Panc1 (cell line): ENCODE measurements around the gene UBTD2. TPM values are rescaled to one million over a fixed set of nuclear protein-coding genes. Genes with fewer than 3 reads are reported as not detected.

ENCODE experiments used
- ATAC-seq: fragments of 200-7000 bp; cut with Tn5 transposase; 2 replicates; pipeline ENCODE4 v1.9.1; 2020; ENCODE audit warnings: mild to moderate bottlenecking, moderate library complexity
- BruUV-seq: library from RNA; stranded (reverse); fragments of 400-500 nt; replicated peaks from 2 replicates; lab custom pipeline; 2021; lab: Mats Ljungman, UMichigan
- CTCF ChIA-PET: fragments of 300-600 bp; sonication (Branson Sonifier 250); formaldehyde crosslinking; loops from one replicate; lab custom pipeline; 2022; ENCODE audit warnings: antibody characterized with exemption; lab: Charles Lee
- POLR2A ChIA-PET: fragments of 300-600 bp; sonication (Branson Sonifier 250); formaldehyde crosslinking; loops from one replicate; lab custom pipeline; 2022; ENCODE audit warnings: antibody characterized with exemption; lab: Charles Lee
- DNase-seq: peaks from one replicate; pipeline ENCODE4 v3.0.0-alpha.2; 2010; ENCODE audit warnings: low read depth, low spot score
- H3K27ac ChIP-seq: 2 replicates; pipeline ENCODE4 v1.5.1; 2011; ENCODE audit warnings: mild to moderate bottlenecking, low read length, inconsistent platforms
- H3K27me3 ChIP-seq: fragments of 200-500 bp; sonication (Bioruptor generic); 2 replicates; pipeline ENCODE4 v1.6.0; 2014; ENCODE audit warnings: low read length, inconsistent platforms; ENCODE audit not compliant: control insufficient read depth, insufficient read depth
- H3K36me3 ChIP-seq: fragments of 200-500 bp; sonication (Bioruptor generic); 2 replicates; pipeline ENCODE4 v1.5.1; 2014; ENCODE audit warnings: inconsistent platforms, mild to moderate bottlenecking, low read length, moderate library complexity; ENCODE audit not compliant: control insufficient read depth, insufficient read depth
- H3K4me1 ChIP-seq: 2 replicates; pipeline ENCODE4 v1.5.1; 2011; ENCODE audit warnings: inconsistent platforms, mild to moderate bottlenecking, low read length, moderate library complexity; ENCODE audit not compliant: control insufficient read depth, insufficient read depth
- H3K4me3 ChIP-seq, 2 experiments: 2 replicates each; pipeline ENCODE4 v1.5.1; 2011 to 2012; ENCODE audit warnings: low read depth in 2 of 2, low read length in 2 of 2, mild to moderate bottlenecking in 2 of 2, inconsistent platforms in 1 of 2, moderate library complexity in 1 of 2
- H3K9me3 ChIP-seq: fragments of 200-500 bp; sonication (Bioruptor generic); 2 replicates; pipeline ENCODE4 v1.5.1; 2014; ENCODE audit warnings: low read depth, mild to moderate bottlenecking, inconsistent platforms, low read length, moderate library complexity; ENCODE audit not compliant: control insufficient read depth, insufficient read depth
- POLR2AphosphoS5 ChIP-seq: IDR thresholded peaks from 2 replicates; pipeline ENCODE4 v1.6.1; 2012; ENCODE audit warnings: mild to moderate bottlenecking, low read depth, low read length, moderate library complexity
- SIN3A ChIP-seq: IDR thresholded peaks from 2 replicates; pipeline ENCODE4 v1.6.1; 2012; ENCODE audit warnings: low read depth, mild to moderate bottlenecking, low read length, moderate library complexity, borderline replicate concordance; ENCODE audit not compliant: insufficient read depth
- TCF7L2 ChIP-seq: IDR thresholded peaks from 2 replicates; pipeline ENCODE4 v1.6.1; 2011; ENCODE audit warnings: mild to moderate bottlenecking, low read depth, low read length, inconsistent platforms
- in situ Hi-C: cut with HindIII; loops from 2 replicates; pipeline ENCODE4 v1.10.0; 2016; ENCODE audit warnings: low sequenced_read_pairs, low pct_unique_long_range_greater_than_20kb
- intact Hi-C: fragments of 100-400 bp; cut with micrococcal nuclease; formaldehyde crosslinking; loops from one replicate; pipeline ENCODE4 v1.10.0; 2022; ENCODE audit not compliant: unreplicated experiment
- total RNA-seq: library from RNA; stranded (reverse); gene quantifications from one replicate; pipeline ENCODE4 v1.2.1, GENCODE V29; 2021; ENCODE audit not compliant: unreplicated experiment
- TF ChIP-seq, protein P1 (sequence below), 2 experiments: IDR thresholded peaks; 2 replicates each; pipeline ENCODE4 v1.6.1; 2011 to 2012; ENCODE audit warnings: low read depth in 2 of 2, control low read depth in 1 of 2, low read length in 1 of 2, mild to moderate bottlenecking in 1 of 2, moderate library complexity in 1 of 2; ENCODE audit not compliant: insufficient read depth in 1 of 2
- TF ChIP-seq, protein P2 (sequence below): fragments of 450-650 bp; IDR thresholded peaks from 2 replicates; pipeline ENCODE4 v1.5.1; 2017; ENCODE audit warnings: mild to moderate bottlenecking

UBTD2 gene
- total RNA-seq, 1 experiment from 2014 or later, result 32.5 TPM

DNA sequence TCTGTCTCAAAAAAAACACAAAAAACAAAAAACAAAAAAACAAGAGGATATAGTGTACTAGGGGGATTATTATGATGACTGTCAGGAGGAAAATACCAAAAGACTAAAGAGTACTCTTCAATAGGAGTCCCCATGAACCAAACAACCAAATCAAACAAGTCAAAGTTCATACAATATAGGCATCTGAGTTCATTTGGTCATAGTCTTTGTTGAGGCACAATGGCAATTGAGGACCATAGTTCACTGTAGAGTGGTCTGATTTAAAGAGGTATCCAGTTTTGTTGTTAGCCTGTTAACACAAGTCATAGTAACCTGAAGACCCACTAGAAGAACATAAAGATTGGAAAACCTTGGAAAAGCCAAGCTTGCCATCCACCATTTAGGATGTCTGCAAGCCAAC lies 11.3 kb upstream of the UBTD2 start:
- peaks cover 13% of the 10 kb centered on the region for H3K4me1 ChIP-seq
- TF ChIP-seq, protein P1, sequence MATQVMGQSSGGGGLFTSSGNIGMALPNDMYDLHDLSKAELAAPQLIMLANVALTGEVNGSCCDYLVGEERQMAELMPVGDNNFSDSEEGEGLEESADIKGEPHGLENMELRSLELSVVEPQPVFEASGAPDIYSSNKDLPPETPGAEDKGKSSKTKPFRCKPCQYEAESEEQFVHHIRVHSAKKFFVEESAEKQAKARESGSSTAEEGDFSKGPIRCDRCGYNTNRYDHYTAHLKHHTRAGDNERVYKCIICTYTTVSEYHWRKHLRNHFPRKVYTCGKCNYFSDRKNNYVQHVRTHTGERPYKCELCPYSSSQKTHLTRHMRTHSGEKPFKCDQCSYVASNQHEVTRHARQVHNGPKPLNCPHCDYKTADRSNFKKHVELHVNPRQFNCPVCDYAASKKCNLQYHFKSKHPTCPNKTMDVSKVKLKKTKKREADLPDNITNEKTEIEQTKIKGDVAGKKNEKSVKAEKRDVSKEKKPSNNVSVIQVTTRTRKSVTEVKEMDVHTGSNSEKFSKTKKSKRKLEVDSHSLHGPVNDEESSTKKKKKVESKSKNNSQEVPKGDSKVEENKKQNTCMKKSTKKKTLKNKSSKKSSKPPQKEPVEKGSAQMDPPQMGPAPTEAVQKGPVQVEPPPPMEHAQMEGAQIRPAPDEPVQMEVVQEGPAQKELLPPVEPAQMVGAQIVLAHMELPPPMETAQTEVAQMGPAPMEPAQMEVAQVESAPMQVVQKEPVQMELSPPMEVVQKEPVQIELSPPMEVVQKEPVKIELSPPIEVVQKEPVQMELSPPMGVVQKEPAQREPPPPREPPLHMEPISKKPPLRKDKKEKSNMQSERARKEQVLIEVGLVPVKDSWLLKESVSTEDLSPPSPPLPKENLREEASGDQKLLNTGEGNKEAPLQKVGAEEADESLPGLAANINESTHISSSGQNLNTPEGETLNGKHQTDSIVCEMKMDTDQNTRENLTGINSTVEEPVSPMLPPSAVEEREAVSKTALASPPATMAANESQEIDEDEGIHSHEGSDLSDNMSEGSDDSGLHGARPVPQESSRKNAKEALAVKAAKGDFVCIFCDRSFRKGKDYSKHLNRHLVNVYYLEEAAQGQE (IDR thresholded peaks at IDR 0.05; ENCODE audit: insufficient read depth in 1 of 2, low read depth in 2 of 2, low read length in 1 of 2), result no peak
- TF ChIP-seq POLR2AphosphoS5 (no peak), TCF7L2 (no peak), SIN3A (no peak)
- TF ChIP-seq, protein P2, sequence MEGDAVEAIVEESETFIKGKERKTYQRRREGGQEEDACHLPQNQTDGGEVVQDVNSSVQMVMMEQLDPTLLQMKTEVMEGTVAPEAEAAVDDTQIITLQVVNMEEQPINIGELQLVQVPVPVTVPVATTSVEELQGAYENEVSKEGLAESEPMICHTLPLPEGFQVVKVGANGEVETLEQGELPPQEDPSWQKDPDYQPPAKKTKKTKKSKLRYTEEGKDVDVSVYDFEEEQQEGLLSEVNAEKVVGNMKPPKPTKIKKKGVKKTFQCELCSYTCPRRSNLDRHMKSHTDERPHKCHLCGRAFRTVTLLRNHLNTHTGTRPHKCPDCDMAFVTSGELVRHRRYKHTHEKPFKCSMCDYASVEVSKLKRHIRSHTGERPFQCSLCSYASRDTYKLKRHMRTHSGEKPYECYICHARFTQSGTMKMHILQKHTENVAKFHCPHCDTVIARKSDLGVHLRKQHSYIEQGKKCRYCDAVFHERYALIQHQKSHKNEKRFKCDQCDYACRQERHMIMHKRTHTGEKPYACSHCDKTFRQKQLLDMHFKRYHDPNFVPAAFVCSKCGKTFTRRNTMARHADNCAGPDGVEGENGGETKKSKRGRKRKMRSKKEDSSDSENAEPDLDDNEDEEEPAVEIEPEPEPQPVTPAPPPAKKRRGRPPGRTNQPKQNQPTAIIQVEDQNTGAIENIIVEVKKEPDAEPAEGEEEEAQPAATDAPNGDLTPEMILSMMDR, result no peak
- H3K4me3 ChIP-seq, result no peak overlapping the region
- no peaks in the 10 kb centered on the region for H3K27me3 ChIP-seq
- no peak for ATAC-seq
- H3K9me3 ChIP-seq, result no peaks in the 10 kb centered on the region
- no peak overlapping the region for H3K27ac ChIP-seq
- BruUV-seq, result no TSS peak
- no peak for DNase-seq
- H3K36me3 ChIP-seq, result no peaks in the 10 kb centered on the region
- in situ Hi-C loops (no loop called here), intact Hi-C loops (loop anchor here (5.0 kb wide), 1 partner anchor 77 kb away; no protein-coding TSS in a partner anchor)
- ChIA-PET CTCF (no interaction called here), POLR2A (interaction anchor here (0.5 kb wide), 1 partner anchor 116 kb away, joined by 4 read pairs; no protein-coding TSS in a partner anchor)

DNA sequence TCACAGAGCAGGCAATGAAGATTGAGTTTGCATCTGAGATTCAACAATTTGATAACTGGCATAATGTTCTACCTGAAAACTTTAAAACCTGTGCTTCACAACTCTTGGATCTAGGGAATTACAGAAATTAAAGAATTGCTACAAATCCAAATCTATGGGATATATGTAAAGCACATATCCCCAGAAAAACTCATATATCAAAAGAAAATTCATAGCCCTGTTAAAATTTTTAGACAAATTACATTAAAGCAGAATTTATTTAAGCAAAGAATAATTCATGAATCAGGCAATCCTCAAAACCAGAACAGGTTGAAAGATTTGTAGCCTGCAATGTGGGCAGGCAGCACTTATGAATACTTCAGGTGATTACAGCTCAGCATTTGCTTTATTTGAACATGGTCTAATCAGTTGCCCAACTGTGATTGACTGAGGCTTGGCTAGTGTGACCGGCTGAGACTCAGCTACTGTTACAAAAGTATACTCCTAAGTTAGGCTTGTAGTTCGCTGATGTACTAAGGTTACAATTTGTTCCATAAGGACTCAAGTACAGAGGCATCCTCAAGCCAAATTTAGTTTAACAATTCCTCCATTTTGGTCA lies 10.3 kb upstream of the UBTD2 start:
- no peaks in the 10 kb centered on the region for H3K36me3 ChIP-seq
- CTCF ChIA-PET, result interaction anchor here (0.5 to 0.8 kb wide), 4 partner anchors 20 to 135 kb away, joined by 3 to 5 read pairs (median 4); no protein-coding TSS in a partner anchor

More for the DNA sequence above, 10.3 kb upstream of the UBTD2 start:
- in situ Hi-C loops (no loop called here), intact Hi-C loops (loop anchor here (5.0 kb wide), 1 partner anchor 78 kb away; no protein-coding TSS in a partner anchor)
- ATAC-seq, result no peak
- Histone ChIP-seq H3K27me3 (no peaks in the 10 kb centered on the region), H3K4me3 (no peak overlapping the region), H3K9me3 (no peaks in the 10 kb centered on the region), H3K4me1 (peaks cover 10% of the 10 kb centered on the region), H3K27ac (peak overlapping the region; percentile 63; the same call in 1 of the 2 replicates)
- TF ChIP-seq SIN3A (no peak), POLR2AphosphoS5 (no peak), TCF7L2 (no peak)
- TF ChIP-seq, protein P1 (IDR thresholded peaks at IDR 0.05; ENCODE audit: insufficient read depth in 1 of 2, low read depth in 2 of 2, low read length in 1 of 2), result no peak
- TF ChIP-seq, protein P2, result peak; percentile 16
- POLR2A ChIA-PET, result no interaction called here
- BruUV-seq, result no TSS peak
- DNase-seq, result no peak
